ENCODE results near the gene AIDA. TPM values are rescaled to one million over a fixed set of nuclear protein-coding genes. Genes with fewer than 3 reads are reported as not detected.
A peak's percentile ranks its signal among the peaks of the same experiment; 100 is the strongest.
"Not testable (repeated sequence)": the region's sequence is repeated elsewhere in the genome, so short reads cannot be mapped to it uniquely, and the experiment has no call there.

AIDA gene
- total RNA-seq, 1 donor from 2014 or later, result 33.9 TPM

DNA sequence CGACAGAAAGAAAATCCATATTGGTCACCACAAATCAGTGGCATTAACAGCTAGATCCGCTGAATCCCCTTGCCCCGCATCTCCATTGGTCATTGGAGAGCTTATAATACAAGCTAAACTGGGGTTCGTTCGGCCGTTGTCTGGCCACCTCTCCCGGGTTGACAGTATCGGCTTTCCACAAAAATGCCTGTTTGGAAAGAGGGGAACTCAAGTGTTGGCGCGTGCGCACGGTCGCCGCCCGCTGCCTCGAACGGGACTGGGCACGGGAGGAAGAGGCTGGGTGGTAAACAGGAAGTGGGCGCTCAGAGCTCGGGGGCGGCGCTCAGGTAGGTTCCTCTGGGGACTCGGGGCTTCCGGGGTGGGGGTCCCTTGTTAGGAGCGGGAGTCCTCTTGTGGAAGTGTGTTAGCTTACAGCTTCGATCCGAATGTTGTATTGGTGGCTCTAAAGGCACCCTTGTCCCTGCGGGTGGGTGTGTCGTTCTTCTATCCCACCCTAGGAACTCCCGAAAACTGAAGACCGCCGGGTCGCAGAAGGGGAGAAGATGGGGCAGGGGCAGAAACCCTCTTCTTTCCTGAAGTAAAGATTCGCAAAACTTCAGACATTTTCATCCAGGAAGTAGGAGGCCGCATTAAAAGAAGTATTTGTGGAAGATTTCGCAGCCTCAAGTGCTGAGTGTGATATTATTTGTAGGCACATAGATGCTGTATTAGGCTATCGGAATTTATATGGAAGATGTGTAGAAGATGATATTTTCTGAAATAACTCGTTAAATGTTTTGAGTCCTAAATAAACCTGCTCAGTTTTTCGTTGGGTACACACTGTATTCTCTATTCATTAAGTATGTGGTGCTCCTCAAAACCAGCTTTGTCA, 1.0 kb upstream of the AIDA start:
- peak; percentile 96 to 97 for DNase-seq (ENCODE audit: low read depth in 2 of 2)

DNA sequence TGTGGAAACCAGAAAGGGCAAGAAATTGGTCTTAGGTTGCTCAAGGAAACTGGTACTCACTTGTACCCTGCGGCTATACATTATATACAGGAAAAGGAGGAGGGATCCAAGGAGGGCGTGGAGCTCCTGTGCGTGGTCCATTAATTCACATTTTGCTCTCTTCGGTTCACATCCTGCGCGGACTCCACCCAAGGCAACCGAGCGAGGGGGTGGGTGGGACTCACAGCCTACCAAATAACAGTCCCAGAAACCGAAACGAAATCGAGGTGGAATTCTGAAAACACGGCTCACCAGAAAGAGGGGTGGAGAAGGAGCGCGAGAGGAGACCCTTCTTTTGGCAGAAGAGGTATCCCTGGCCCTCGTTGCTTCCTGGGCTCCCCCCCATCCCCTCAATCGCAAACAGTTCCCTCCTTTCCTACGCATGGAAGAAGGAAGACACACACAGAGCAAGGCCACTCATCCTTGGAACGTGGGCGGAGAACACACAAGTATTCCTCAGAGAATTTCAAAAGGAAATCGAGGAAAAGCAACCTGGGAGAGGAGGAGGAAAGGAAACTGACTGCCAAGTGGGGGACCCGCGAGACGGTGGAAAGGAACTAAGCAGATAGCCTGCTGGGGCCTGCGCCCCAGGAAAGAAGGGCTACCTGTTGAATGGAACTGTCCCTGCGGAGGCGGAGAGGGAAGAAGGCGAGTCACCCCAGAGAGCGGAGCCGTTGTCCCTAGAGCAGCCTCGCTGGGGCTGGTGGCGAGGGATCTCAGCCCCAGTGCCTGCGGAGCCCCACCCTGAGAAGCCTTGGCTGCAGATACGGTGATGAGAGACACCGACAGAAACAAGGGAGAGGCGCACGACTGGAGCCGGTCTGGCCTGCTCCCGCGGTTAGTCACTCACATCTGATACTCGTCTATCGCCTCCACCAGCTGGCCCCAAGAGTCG, 705 bp downstream of the AIDA start:
- DNase-seq (ENCODE audit: low read depth in 2 of 2), result peak; percentile 67 to 70

GRCh38 chr1:222709700-222710153, 2.6 kb downstream of the AIDA start:
- no peak for DNase-seq (ENCODE audit: low read depth in 2 of 2)

DNA sequence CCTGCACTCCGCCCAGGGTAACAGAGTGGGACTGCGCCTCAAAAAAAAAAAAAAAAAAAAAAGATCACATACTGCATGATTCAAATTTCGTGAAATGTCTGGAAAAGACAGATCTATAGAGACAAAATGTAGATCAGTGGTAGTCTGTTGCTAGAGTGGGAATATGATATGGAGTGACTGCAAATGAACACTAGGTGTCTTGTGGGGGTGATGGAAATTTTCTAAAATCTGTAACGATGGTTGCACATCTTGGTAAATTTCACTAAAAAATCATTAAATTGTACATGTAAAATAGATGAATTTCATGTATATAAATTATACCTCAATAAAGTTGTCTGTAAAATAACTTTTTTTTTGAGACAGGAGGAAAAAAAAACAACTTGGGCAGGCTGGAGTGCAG, 5.5 kb downstream of the AIDA start:
- DNase-seq (ENCODE audit: low read depth in 2 of 2), result no peak

GRCh38 chr1:222704260-222704659, 8.0 kb downstream of the AIDA start:
- no peak for DNase-seq (ENCODE audit: low read depth in 2 of 2)

- no peak for DNase-seq (ENCODE audit: low read depth in 2 of 2)
Measured at GRCh38 chr1:222702210-222702609, 10.1 kb downstream of the AIDA start.

DNA sequence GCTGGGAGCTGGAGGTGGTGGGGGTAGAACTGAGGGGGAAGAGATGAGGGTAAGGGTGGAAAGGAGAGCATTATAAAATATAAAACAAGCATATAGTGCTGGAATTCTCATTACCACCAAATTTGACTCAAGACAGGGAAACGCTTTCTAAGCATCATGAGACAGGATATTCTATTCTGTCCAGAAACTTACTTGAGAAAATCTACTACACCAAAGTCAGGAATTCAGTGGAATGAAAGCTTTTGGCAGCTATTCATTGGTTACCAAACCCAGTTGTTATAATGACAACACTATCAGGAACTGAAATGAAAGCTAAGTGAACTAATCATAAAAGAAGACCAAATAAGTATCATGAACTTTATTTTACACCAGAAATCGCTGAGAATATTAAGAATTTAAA, 14.5 kb downstream of the AIDA start:
- peak in 1 of 2 donors; percentile 13 for DNase-seq (ENCODE audit: low read depth in 2 of 2)

DNA sequence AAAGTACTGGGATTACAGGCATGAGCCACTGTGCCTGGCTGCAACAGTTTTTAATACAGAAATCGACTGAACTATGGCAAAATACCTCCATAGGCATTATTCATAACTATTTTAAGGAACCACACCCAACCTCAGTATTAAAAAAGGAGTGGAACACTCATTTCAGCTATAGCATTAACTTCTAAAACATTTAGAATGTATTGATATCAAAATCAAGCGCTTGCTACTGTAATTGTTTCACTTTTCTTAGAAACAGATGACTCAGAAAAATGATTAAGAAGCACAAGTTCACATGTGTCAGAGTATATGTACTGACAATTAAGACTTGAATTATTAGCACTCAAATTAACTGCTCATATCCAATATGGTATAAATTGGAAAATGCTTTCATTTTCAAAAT, 15.1 kb downstream of the AIDA start:
- DNase-seq (ENCODE audit: low read depth in 2 of 2), result peak in 1 of 2 donors; percentile 2

GRCh38 chr1:222696741-222697140, 15.6 kb downstream of the AIDA start:
- no peak for DNase-seq (ENCODE audit: low read depth in 2 of 2)

DNA sequence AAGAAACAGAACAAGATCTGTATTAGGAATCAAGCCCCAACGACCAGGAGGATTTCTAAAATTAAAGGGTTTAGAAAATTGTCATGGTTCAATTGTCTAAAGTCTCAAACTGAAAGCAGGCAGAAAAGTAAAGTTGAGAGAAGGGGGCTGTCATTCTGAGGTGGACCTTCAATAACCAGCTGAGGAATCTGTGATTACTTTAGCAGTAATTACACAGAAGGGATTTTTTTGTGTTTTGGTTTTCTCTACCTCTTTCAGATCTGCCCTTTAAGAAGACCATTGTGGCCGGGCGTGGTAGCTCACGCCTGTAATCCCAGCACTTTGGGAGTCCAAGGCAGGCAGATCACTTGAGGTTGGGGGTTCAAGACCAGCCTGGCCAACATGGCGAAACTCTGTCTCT, 17.4 kb downstream of the AIDA start:
- DNase-seq (ENCODE audit: low read depth in 2 of 2), result no peak

GRCh38 chr1:222691016-222691415, 21.3 kb downstream of the AIDA start:
- no peak for DNase-seq (ENCODE audit: low read depth in 2 of 2)

DNA sequence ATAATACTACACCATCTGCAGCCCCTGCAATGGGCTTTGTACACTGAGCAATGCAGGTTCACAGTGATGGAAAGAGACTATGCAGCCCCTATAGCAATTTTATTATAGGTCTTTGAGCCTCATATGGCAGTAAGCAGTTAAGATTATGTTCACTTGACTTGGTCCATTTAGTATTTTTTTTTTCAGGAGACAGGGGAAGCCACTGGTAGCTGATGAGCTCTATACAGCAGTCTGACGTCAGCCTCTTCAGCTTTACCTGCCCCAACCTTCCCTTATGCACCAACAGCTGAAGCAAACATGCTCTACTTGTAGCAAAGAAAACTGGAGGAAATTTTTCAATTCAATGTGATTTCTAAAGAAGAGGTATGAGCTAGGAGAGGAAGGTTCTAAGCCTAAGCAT, 32.2 kb downstream of the AIDA start:
- no peak for DNase-seq (ENCODE audit: low read depth in 2 of 2)

GRCh38 chr1:222670110-222670509, 42.2 kb downstream of the AIDA start:
- no peak for DNase-seq (ENCODE audit: low read depth in 2 of 2)

DNA sequence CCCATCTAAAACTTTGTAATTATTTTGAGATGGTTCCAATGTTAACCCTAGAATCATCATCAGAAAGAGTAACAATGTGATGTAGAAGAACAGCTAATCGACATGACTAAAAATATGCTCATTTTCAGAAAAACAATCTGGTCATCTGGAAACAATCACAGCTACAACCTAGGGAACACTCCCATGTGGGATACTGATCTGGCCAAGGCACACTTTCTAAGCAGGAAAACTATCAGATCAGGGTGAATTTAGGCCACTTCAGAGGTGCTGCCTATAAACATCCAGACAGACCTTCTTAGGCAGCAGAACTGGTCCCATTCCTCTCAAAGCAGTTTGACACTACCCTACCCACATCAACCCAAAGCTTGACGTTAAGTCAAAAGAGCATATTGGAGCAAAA, 43.2 kb downstream of the AIDA start:
- DNase-seq (ENCODE audit: low read depth in 2 of 2), result not testable (repeated sequence)

GRCh38 chr1:222668184-222668583, 44.1 kb downstream of the AIDA start:
- DNase-seq (ENCODE audit: low read depth in 2 of 2), result not testable (repeated sequence)

DNA sequence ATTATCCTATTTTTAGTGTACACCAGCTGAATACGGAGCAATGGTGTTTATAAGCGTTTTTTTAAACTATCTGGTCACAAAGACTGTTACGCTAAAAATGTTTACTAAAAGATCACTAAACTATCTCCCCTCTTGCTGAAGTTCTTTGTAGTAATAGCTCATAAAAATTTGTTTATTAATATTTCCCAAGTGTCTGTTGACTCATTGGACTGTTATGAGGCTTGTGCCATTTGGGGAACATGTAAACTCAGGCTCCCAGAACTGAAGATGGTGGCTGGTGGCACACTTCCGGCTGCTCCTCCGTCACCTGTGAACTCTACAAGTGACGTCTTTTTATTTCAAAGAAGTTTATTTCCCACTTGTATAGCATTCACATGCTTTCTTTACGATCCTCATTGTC, 46.3 kb downstream of the AIDA start:
- no peak for DNase-seq (ENCODE audit: low read depth in 2 of 2)

- no peak for DNase-seq (ENCODE audit: low read depth in 2 of 2)
Measured at GRCh38 chr1:222663431-222663934, 48.8 kb downstream of the AIDA start.

GRCh38 chr1:222657899-222658298, 54.4 kb downstream of the AIDA start:
- peak in 1 of 2 donors; percentile 61 for DNase-seq (ENCODE audit: low read depth in 2 of 2)

GRCh38 chr1:222656391-222657155, 55.7 kb downstream of the AIDA start:
- DNase-seq (ENCODE audit: low read depth in 2 of 2), result no peak

- DNase-seq (ENCODE audit: low read depth in 2 of 2), result peak; percentile 61 to 84
Measured at GRCh38 chr1:222654849-222655248, 57.4 kb downstream of the AIDA start.

GRCh38 chr1:222653178-222653827, 59.0 kb downstream of the AIDA start:
- DNase-seq (ENCODE audit: low read depth in 2 of 2), result no peak

Data from lung microvascular endothelial cell (primary cell).